ENCODE results near the gene OTC. TPM values are rescaled to one million over a fixed set of nuclear protein-coding genes. Genes with fewer than 3 reads are reported as not detected.

OTC gene
- total and polyA plus RNA-seq, 11 donors, result 0.08 TPM; not detected in 10

GRCh38 chrX:38462257-38462656 lies 109.9 kb downstream of the OTC start:
- no peak for TF ChIP-seq CTCF (IDR thresholded peaks at IDR 0.05)
- no peak for TF ChIP-seq POLR2A (IDR thresholded peaks at IDR 0.05)

GRCh38 chrX:38465686-38466085 lies 113.3 kb downstream of the OTC start:
- Histone ChIP-seq H3K4me3 (no peak overlapping the region), H3K36me3 (no peaks in the 10 kb centered on the region), H3K27me3 (peaks cover 0 to 8% (median 0%) of the 10 kb centered on the region in 9 donors), H3K4me1 (no peaks in the 10 kb centered on the region), H3K9me3 (peaks cover 0 to 10% (median 0%) of the 10 kb centered on the region in 12 donors), H3K27ac (no peak overlapping the region)
- intact Hi-C loops (cut with DNase I), result no loop called here
- WGBS, 4 donors, result 56 to 93% (median 76%) methylated on average over 1 of the region's 1 CpG
- no peak for DNase-seq
- TF ChIP-seq CTCF (IDR thresholded peaks at IDR 0.05) (no peak), POLR2A (IDR thresholded peaks at IDR 0.05) (no peak)
- no peak for ATAC-seq

More at GRCh38 chrX:38462257-38462656, 109.9 kb downstream of the OTC start:
- no peak overlapping the region for H3K27ac ChIP-seq
- H3K9me3 ChIP-seq, result peaks cover 0 to 6% (median 0%) of the 10 kb centered on the region in 12 donors
- no peak for ATAC-seq
- no peaks in the 10 kb centered on the region for H3K4me1 ChIP-seq
- H3K4me3 ChIP-seq, result no peak overlapping the region
- peaks cover 0 to 12% (median 0%) of the 10 kb centered on the region in 9 donors for H3K27me3 ChIP-seq
- intact Hi-C loops (cut with DNase I), result no loop called here
- no peak for DNase-seq
- H3K36me3 ChIP-seq, result no peaks in the 10 kb centered on the region

GRCh38 chrX:38468563-38469157 lies 116.3 kb downstream of the OTC start:
- intact Hi-C loops (cut with DNase I), result no loop called here
- H3K36me3 ChIP-seq, result no peaks in the 10 kb centered on the region
- H3K27me3 ChIP-seq, result peaks cover 0 to 8% (median 0%) of the 10 kb centered on the region in 9 donors
- no peak for ATAC-seq
- H3K4me3 ChIP-seq, result no peak overlapping the region
- no peak for DNase-seq
- no peaks in the 10 kb centered on the region for H3K4me1 ChIP-seq
- no peak overlapping the region for H3K27ac ChIP-seq
- TF ChIP-seq POLR2A (IDR thresholded peaks at IDR 0.05) (no peak), CTCF (IDR thresholded peaks at IDR 0.05) (no peak)
- 70 to 93% (median 82%) methylated on average over 6 of the region's 6 CpGs for WGBS, 4 donors
- peaks cover 0 to 10% (median 0%) of the 10 kb centered on the region in 12 donors for H3K9me3 ChIP-seq

Other genes starting within 250 kb of the OTC start
- gene SRPX, start 131.7 kb upstream of the OTC start, total RNA-seq, result 10 to 100 TPM; 38.2 to 85.2 (median 53.8) TPM
- gene SRPX, start 131.7 kb upstream of the OTC start, polyA plus RNA-seq, result 100 to 1,000 TPM in 1 of 2 donors, 10 to 100 TPM in 1; 45.0 to 137 TPM
- 10 to 100 TPM in 1 of 9 donors, 1 to 10 TPM in 8; 4.1 to 10.5 (median 6.8) TPM for gene RPGR, start 25.1 kb upstream of the OTC start, total RNA-seq
- gene RPGR, start 25.1 kb upstream of the OTC start, polyA plus RNA-seq, result 10 to 100 TPM in 1 of 2 donors, 1 to 10 TPM in 1; 9.1 to 13.0 TPM
- 10 to 100 TPM in 8 of 9 donors, 1 to 10 TPM in 1; 9.1 to 48.5 (median 17.5) TPM for gene TSPAN7, start 208.9 kb downstream of the OTC start, total RNA-seq
- gene TSPAN7, start 208.9 kb downstream of the OTC start, polyA plus RNA-seq, result 10 to 100 TPM; 20.2 to 32.7 TPM

Data from heart left ventricle (tissue), 16 donors.